Stimulated activated CD4-positive, alpha-beta T cell treated with anti-CD3 and anti-CD28 coated beads, Interleukin-4, amount 100 ng/mL, for 1 hour (primary cell): ENCODE data around the gene DIAPH2.
"Not testable (repeated sequence)": the region's sequence is repeated elsewhere in the genome, so short reads cannot be mapped to it uniquely, and the experiment has no call there.

Source experiments
- DNase-seq: peaks from one replicate; pipeline ENCODE4 v3.0.0-alpha.2; 2020

The DIAPH2 gene

GRCh38 chrX:96684339-96685209, at the start of gene DIAPH2:
TSS of gene DIAPH2 (plus strand) at chrX:96684842.
- DNase-seq, result peak; percentile 64

GRCh38 chrX:96650023-96650422, 34.6 kb upstream of the DIAPH2 start:
- no peak for DNase-seq

- DNase-seq, result no peak
Observed at GRCh38 chrX:96655947-96656623, 28.6 kb upstream of the DIAPH2 start.

GRCh38 chrX:96682516-96682915, 2.1 kb upstream of the DIAPH2 start:
- no peak for DNase-seq

GRCh38 chrX:96683997-96684338, 674 bp upstream of the DIAPH2 start:
- no peak for DNase-seq

GRCh38 chrX:96685210-96686099, 813 bp downstream of the DIAPH2 start:
- DNase-seq, result peak; percentile 25

GRCh38 chrX:96687776-96688175, 3.1 kb downstream of the DIAPH2 start:
- DNase-seq, result no peak

- no peak for DNase-seq
Observed at GRCh38 chrX:96688789-96689188, 4.1 kb downstream of the DIAPH2 start.

- no peak for DNase-seq
Observed at GRCh38 chrX:96689991-96690390, 5.3 kb downstream of the DIAPH2 start.

GRCh38 chrX:96692454-96692853, 7.8 kb downstream of the DIAPH2 start:
- no peak for DNase-seq

- no peak for DNase-seq
Observed at GRCh38 chrX:96692890-96693289, 8.2 kb downstream of the DIAPH2 start.

- DNase-seq, result no peak
Observed at GRCh38 chrX:96693407-96693806, 8.8 kb downstream of the DIAPH2 start.

- no peak for DNase-seq
Observed at GRCh38 chrX:96696462-96696861, 11.8 kb downstream of the DIAPH2 start.

GRCh38 chrX:96700625-96701024, 16.0 kb downstream of the DIAPH2 start:
- no peak for DNase-seq

- no peak for DNase-seq
Observed at GRCh38 chrX:96703379-96703778, 18.7 kb downstream of the DIAPH2 start.

GRCh38 chrX:96703816-96704215, 19.2 kb downstream of the DIAPH2 start:
- no peak for DNase-seq

GRCh38 chrX:96704629-96705028, 20.0 kb downstream of the DIAPH2 start:
- DNase-seq, result no peak

GRCh38 chrX:96705905-96706304, 21.3 kb downstream of the DIAPH2 start:
- no peak for DNase-seq

- DNase-seq, result no peak
Observed at GRCh38 chrX:96707804-96708203, 23.2 kb downstream of the DIAPH2 start.

GRCh38 chrX:96710031-96710430, 25.4 kb downstream of the DIAPH2 start:
- DNase-seq, result no peak

GRCh38 chrX:96713303-96713702, 28.7 kb downstream of the DIAPH2 start:
- no peak for DNase-seq

GRCh38 chrX:96714393-96714792, 29.8 kb downstream of the DIAPH2 start:
- DNase-seq, result not testable (repeated sequence)

- DNase-seq, result no peak
Observed at GRCh38 chrX:96715481-96715880, 30.8 kb downstream of the DIAPH2 start.
